GM19455 (cell line): Measurements from ENCODE around the gene HDAC4.
"Not testable (repeated sequence)": the region's sequence is repeated elsewhere in the genome, so short reads cannot be mapped to it uniquely, and the experiment has no call there.

Experiments used
- ATAC-seq: cut with Tn5 transposase; IDR thresholded peaks from one replicate; pipeline ENCODE4 v1.9.1; 2021; ENCODE audit not compliant: unreplicated experiment

The HDAC4 gene

GRCh38 chr2:239079671-239080294, 321.0 kb downstream of the HDAC4 start:
- ATAC-seq = no peak

- ATAC-seq = no peak
Observed at GRCh38 chr2:239078128-239078924, 322.5 kb downstream of the HDAC4 start.

- no peak for ATAC-seq
Observed at GRCh38 chr2:239077260-239077659, 323.6 kb downstream of the HDAC4 start.

GRCh38 chr2:239075918-239076758, 324.7 kb downstream of the HDAC4 start:
- ATAC-seq = no peak

GRCh38 chr2:239073745-239074530, 326.9 kb downstream of the HDAC4 start:
- no peak for ATAC-seq

GRCh38 chr2:239073270-239073669, 327.6 kb downstream of the HDAC4 start:
- ATAC-seq = no peak

- no peak for ATAC-seq
Observed at GRCh38 chr2:239072786-239073185, 328.0 kb downstream of the HDAC4 start.

- ATAC-seq = no peak
Observed at GRCh38 chr2:239070466-239070865, 330.4 kb downstream of the HDAC4 start.

GRCh38 chr2:239069362-239070333, 331.2 kb downstream of the HDAC4 start:
- not testable (repeated sequence) for ATAC-seq

- no peak for ATAC-seq
Observed at GRCh38 chr2:239068411-239068810, 332.4 kb downstream of the HDAC4 start.

GRCh38 chr2:239067196-239067865, 333.5 kb downstream of the HDAC4 start:
- no peak for ATAC-seq

GRCh38 chr2:239066597-239066996, 334.2 kb downstream of the HDAC4 start:
- ATAC-seq = no peak

GRCh38 chr2:239065962-239066361, 334.9 kb downstream of the HDAC4 start:
- no peak for ATAC-seq

- ATAC-seq = no peak
Observed at GRCh38 chr2:239065537-239065936, 335.3 kb downstream of the HDAC4 start.

GRCh38 chr2:239064891-239065290, 335.9 kb downstream of the HDAC4 start:
- ATAC-seq = no peak

- ATAC-seq = no peak
Observed at GRCh38 chr2:239064253-239064652, 336.6 kb downstream of the HDAC4 start.

GRCh38 chr2:239062743-239063142, 338.1 kb downstream of the HDAC4 start:
- ATAC-seq = no peak

GRCh38 chr2:239061824-239062570, 338.8 kb downstream of the HDAC4 start:
- no peak for ATAC-seq
